ENCODE data around the gene SLC16A2.

DNA sequence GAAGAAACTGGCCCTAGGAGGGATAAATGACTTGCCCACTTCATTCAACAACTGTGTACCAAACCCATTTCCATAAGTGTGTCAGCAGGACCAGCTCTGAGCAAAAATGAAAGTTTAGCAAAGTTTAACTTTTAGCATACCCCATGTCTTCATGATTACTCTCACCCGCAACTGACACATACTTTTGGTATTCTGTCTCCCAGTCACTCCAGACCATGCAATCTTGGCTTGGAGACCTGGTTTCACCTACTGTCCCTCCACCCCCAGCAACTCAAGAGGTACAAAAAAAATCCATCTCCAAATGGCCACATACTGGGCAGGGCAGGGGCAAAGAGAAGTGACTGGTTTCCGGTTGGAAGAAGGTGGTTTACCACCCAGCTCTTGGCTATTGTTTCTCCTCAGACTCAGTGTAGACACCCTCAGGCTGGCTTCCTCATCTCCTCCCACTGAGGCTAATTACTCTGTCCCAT is 113.3 kb downstream of the SLC16A2 start:
- TF ChIP-seq, protein P1, sequence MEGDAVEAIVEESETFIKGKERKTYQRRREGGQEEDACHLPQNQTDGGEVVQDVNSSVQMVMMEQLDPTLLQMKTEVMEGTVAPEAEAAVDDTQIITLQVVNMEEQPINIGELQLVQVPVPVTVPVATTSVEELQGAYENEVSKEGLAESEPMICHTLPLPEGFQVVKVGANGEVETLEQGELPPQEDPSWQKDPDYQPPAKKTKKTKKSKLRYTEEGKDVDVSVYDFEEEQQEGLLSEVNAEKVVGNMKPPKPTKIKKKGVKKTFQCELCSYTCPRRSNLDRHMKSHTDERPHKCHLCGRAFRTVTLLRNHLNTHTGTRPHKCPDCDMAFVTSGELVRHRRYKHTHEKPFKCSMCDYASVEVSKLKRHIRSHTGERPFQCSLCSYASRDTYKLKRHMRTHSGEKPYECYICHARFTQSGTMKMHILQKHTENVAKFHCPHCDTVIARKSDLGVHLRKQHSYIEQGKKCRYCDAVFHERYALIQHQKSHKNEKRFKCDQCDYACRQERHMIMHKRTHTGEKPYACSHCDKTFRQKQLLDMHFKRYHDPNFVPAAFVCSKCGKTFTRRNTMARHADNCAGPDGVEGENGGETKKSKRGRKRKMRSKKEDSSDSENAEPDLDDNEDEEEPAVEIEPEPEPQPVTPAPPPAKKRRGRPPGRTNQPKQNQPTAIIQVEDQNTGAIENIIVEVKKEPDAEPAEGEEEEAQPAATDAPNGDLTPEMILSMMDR (IDR thresholded peaks at IDR 0.05; ENCODE audit: insufficient read depth, low read length, poor library complexity, severe bottlenecking): no peak
- TF ChIP-seq EZH2phosphoT487 (conservative IDR thresholded peaks at IDR 0.05; ENCODE audit: low read length): no peak
